ENCODE data around the gene SNRNP25. TPM values are rescaled to one million over a fixed set of nuclear protein-coding genes. Genes with fewer than 3 reads are reported as not detected.
"Not testable (repeated sequence)": the region's sequence is repeated elsewhere in the genome, so short reads cannot be mapped to it uniquely, and the experiment has no call there.

SNRNP25 gene
- 21.8 and 50.3 TPM in 2 replicates for total RNA-seq (2014; rRNA removed; shearing (Covaris generic); ENCODE audit: low replicate concordance)

GRCh38 chr16:53346-54236, at the start of gene SNRNP25, which contains the start of gene POLR3K:
Gene SNRNP25, plus strand, starts transcription at chr16:53828. Its CDS starts 189 bp downstream, at chr16:54017.
Gene POLR3K, minus strand, starts transcription at chr16:53608. Its CDS starts 22 bp downstream, at chr16:53586.
- H3K4me3 ChIP-seq (ENCODE audit: low read length) = peak within 1 kb of the TSS; percentile 99
- peak within 1 kb of the TSS; percentile 100 for H2AFZ ChIP-seq (ENCODE audit: low read length)
- peaks cover 57% of the 10 kb centered on the region for H3K79me2 ChIP-seq (ENCODE audit: low read length)
- peak within 1 kb of the TSS; percentile 99 for H3K9ac ChIP-seq (ENCODE audit: low read length)
- H3K27me3 ChIP-seq (ENCODE audit: low read length) = no peaks in the 10 kb centered on the region
- H3K36me3 ChIP-seq (ENCODE audit: insufficient read depth, low read length) = peaks cover 27% of the 10 kb centered on the region
- H3K4me1 ChIP-seq (ENCODE audit: low read length) = peaks cover 25% of the 10 kb centered on the region
- H3K9me3 ChIP-seq (ENCODE audit: low read length) = no peaks in the 10 kb centered on the region
- peaks cover 11% of the 10 kb centered on the region for H4K20me1 ChIP-seq (ENCODE audit: insufficient read depth, low read depth, low read length)
- H3K4me2 ChIP-seq (ENCODE audit: low read depth, low read length, poor library complexity, severe bottlenecking) = peak within 1 kb of the TSS; percentile 99
- DNase-seq = peak; percentile 98
- peak within 1 kb of the TSS; percentile 70 for H3K27ac ChIP-seq (ENCODE audit: low read length)
- no peaks in the 10 kb centered on the region for H3K9me2 ChIP-seq (replicated peaks; ENCODE audit: insufficient read depth, low read length)

- Histone ChIP-seq H3K4me1 (ENCODE audit: low read length) (no peaks in the 10 kb centered on the region), H3K79me2 (ENCODE audit: low read length) (no peaks in the 10 kb centered on the region), H3K9me3 (ENCODE audit: low read length) (no peaks in the 10 kb centered on the region), H3K27me3 (ENCODE audit: low read length) (no peaks in the 10 kb centered on the region), H3K4me2 (ENCODE audit: low read depth, low read length, poor library complexity, severe bottlenecking) (no peak overlapping the region), H3K36me3 (ENCODE audit: insufficient read depth, low read length) (no peaks in the 10 kb centered on the region), H2AFZ (ENCODE audit: low read length) (no peak overlapping the region), H3K4me3 (ENCODE audit: low read length) (no peak overlapping the region), H4K20me1 (ENCODE audit: insufficient read depth, low read depth, low read length) (no peaks in the 10 kb centered on the region), H3K9me2 (replicated peaks; ENCODE audit: insufficient read depth, low read length) (no peaks in the 10 kb centered on the region), H3K27ac (ENCODE audit: low read length) (no peak overlapping the region), H3K9ac (ENCODE audit: low read length) (no peak overlapping the region)
- DNase-seq = no peak
Observed at GRCh38 chr16:9903-10665, 43.5 kb upstream of the SNRNP25 start.

GRCh38 chr16:10772-11171, 42.9 kb upstream of the SNRNP25 start:
- H2AFZ ChIP-seq (ENCODE audit: low read length); H3K27ac ChIP-seq (ENCODE audit: low read length); H3K4me1 ChIP-seq (ENCODE audit: low read length); H3K79me2 ChIP-seq (ENCODE audit: low read length); H3K9me3 ChIP-seq (ENCODE audit: low read length); H3K9ac ChIP-seq (ENCODE audit: low read length); H3K4me3 ChIP-seq (ENCODE audit: low read length); H3K9me2 ChIP-seq (replicated peaks; ENCODE audit: insufficient read depth, low read length); H4K20me1 ChIP-seq (ENCODE audit: insufficient read depth, low read depth, low read length); DNase-seq; H3K4me2 ChIP-seq (ENCODE audit: low read depth, low read length, poor library complexity, severe bottlenecking); H3K36me3 ChIP-seq (ENCODE audit: insufficient read depth, low read length); H3K27me3 ChIP-seq (ENCODE audit: low read length): not testable (repeated sequence)

- not testable (repeated sequence) for DNase-seq
Observed at GRCh38 chr16:17062-17765, 36.4 kb upstream of the SNRNP25 start.

GRCh38 chr16:20886-21285, 32.7 kb upstream of the SNRNP25 start:
- H4K20me1 ChIP-seq (ENCODE audit: insufficient read depth, low read depth, low read length); H2AFZ ChIP-seq (ENCODE audit: low read length); H3K9me3 ChIP-seq (ENCODE audit: low read length); H3K9ac ChIP-seq (ENCODE audit: low read length); H3K36me3 ChIP-seq (ENCODE audit: insufficient read depth, low read length); H3K79me2 ChIP-seq (ENCODE audit: low read length); H3K27me3 ChIP-seq (ENCODE audit: low read length); H3K9me2 ChIP-seq (replicated peaks; ENCODE audit: insufficient read depth, low read length); H3K4me1 ChIP-seq (ENCODE audit: low read length); H3K4me2 ChIP-seq (ENCODE audit: low read depth, low read length, poor library complexity, severe bottlenecking); H3K4me3 ChIP-seq (ENCODE audit: low read length); H3K27ac ChIP-seq (ENCODE audit: low read length); DNase-seq: not testable (repeated sequence)

More at GRCh38 chr16:17062-17765, 36.4 kb upstream of the SNRNP25 start:
- H2AFZ ChIP-seq (ENCODE audit: low read length); H3K4me1 ChIP-seq (ENCODE audit: low read length); H3K9me2 ChIP-seq (replicated peaks; ENCODE audit: insufficient read depth, low read length); H3K79me2 ChIP-seq (ENCODE audit: low read length); H3K9me3 ChIP-seq (ENCODE audit: low read length); H3K27me3 ChIP-seq (ENCODE audit: low read length); H3K4me2 ChIP-seq (ENCODE audit: low read depth, low read length, poor library complexity, severe bottlenecking); H3K36me3 ChIP-seq (ENCODE audit: insufficient read depth, low read length); H3K27ac ChIP-seq (ENCODE audit: low read length); H3K4me3 ChIP-seq (ENCODE audit: low read length); H4K20me1 ChIP-seq (ENCODE audit: insufficient read depth, low read depth, low read length); H3K9ac ChIP-seq (ENCODE audit: low read length): not testable (repeated sequence)

- H3K9me2 ChIP-seq (replicated peaks; ENCODE audit: insufficient read depth, low read length); H3K4me3 ChIP-seq (ENCODE audit: low read length); H3K27ac ChIP-seq (ENCODE audit: low read length); H3K36me3 ChIP-seq (ENCODE audit: insufficient read depth, low read length); H3K9ac ChIP-seq (ENCODE audit: low read length); H4K20me1 ChIP-seq (ENCODE audit: insufficient read depth, low read depth, low read length); H3K27me3 ChIP-seq (ENCODE audit: low read length); DNase-seq; H3K4me1 ChIP-seq (ENCODE audit: low read length); H2AFZ ChIP-seq (ENCODE audit: low read length); H3K9me3 ChIP-seq (ENCODE audit: low read length); H3K4me2 ChIP-seq (ENCODE audit: low read depth, low read length, poor library complexity, severe bottlenecking); H3K79me2 ChIP-seq (ENCODE audit: low read length): not testable (repeated sequence)
Observed at GRCh38 chr16:24151-24550, 29.5 kb upstream of the SNRNP25 start.

GRCh38 chr16:25926-26348, 27.7 kb upstream of the SNRNP25 start:
- not testable (repeated sequence) for H2AFZ ChIP-seq (ENCODE audit: low read length); H4K20me1 ChIP-seq (ENCODE audit: insufficient read depth, low read depth, low read length); H3K9me2 ChIP-seq (replicated peaks; ENCODE audit: insufficient read depth, low read length); H3K27me3 ChIP-seq (ENCODE audit: low read length); H3K9ac ChIP-seq (ENCODE audit: low read length); H3K79me2 ChIP-seq (ENCODE audit: low read length); H3K27ac ChIP-seq (ENCODE audit: low read length); H3K4me2 ChIP-seq (ENCODE audit: low read depth, low read length, poor library complexity, severe bottlenecking); H3K4me3 ChIP-seq (ENCODE audit: low read length); H3K36me3 ChIP-seq (ENCODE audit: insufficient read depth, low read length); H3K4me1 ChIP-seq (ENCODE audit: low read length); DNase-seq; H3K9me3 ChIP-seq (ENCODE audit: low read length)

GRCh38 chr16:30627-31026, 23.0 kb upstream of the SNRNP25 start:
- H3K9me3 ChIP-seq (ENCODE audit: low read length); DNase-seq; H3K4me1 ChIP-seq (ENCODE audit: low read length); H3K79me2 ChIP-seq (ENCODE audit: low read length); H3K27ac ChIP-seq (ENCODE audit: low read length); H3K4me3 ChIP-seq (ENCODE audit: low read length); H3K36me3 ChIP-seq (ENCODE audit: insufficient read depth, low read length); H3K27me3 ChIP-seq (ENCODE audit: low read length); H3K9me2 ChIP-seq (replicated peaks; ENCODE audit: insufficient read depth, low read length); H3K9ac ChIP-seq (ENCODE audit: low read length); H2AFZ ChIP-seq (ENCODE audit: low read length); H4K20me1 ChIP-seq (ENCODE audit: insufficient read depth, low read depth, low read length); H3K4me2 ChIP-seq (ENCODE audit: low read depth, low read length, poor library complexity, severe bottlenecking): not testable (repeated sequence)
